HG02763 (cell line): ENCODE data around the gene CALCA.
"Not testable (repeated sequence)": the region's sequence is repeated elsewhere in the genome, so short reads cannot be mapped to it uniquely, and the experiment has no call there.

Experiments
- ATAC-seq: cut with Tn5 transposase; IDR thresholded peaks from one replicate; pipeline ENCODE4 v1.9.1; 2021; ENCODE audit warnings: mild to moderate bottlenecking, moderate library complexity; ENCODE audit not compliant: unreplicated experiment

Gene CALCA, protein sequence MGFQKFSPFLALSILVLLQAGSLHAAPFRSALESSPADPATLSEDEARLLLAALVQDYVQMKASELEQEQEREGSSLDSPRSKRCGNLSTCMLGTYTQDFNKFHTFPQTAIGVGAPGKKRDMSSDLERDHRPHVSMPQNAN

DNA sequence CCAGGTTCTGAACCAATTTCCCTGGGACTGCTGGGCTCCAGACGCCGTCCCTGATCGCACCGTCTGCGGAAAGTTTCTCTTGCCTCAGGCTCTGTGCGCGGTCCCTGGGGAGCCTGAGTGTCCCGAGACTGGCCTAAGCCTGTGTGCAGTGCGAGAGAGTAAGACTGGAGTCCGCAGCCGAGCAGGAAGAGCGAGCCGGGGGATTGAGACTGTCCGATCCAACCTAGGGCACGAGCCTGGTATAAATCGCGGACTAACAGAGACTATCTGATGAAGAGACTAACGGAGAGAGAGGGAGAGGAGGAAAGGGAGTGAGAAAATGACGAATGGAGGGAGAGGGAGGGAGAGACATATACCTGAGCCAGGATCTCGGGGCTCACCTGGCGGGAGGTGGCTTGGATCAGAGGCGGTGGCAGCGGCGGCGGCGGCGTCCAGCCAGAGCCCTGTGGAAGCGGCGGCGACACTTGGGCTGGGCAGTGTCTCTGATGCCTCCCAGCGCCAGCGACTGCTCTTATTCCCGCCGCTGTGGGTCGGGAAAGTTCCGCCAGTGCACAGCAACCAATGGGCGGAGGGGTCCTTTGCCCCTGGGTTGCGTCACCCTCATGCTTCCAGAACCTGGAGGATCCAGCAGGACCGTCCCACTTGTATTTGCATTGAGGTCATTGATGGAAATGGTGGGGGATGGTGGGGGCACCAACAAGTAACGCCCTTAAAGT is at the start of gene CALCA:
Gene CALCA, minus strand, starts transcription at position 487 of the 716 bp plus-strand sequence. CDS start 1,159 bp downstream, outside the sequence.
- ATAC-seq: no peak

DNA sequence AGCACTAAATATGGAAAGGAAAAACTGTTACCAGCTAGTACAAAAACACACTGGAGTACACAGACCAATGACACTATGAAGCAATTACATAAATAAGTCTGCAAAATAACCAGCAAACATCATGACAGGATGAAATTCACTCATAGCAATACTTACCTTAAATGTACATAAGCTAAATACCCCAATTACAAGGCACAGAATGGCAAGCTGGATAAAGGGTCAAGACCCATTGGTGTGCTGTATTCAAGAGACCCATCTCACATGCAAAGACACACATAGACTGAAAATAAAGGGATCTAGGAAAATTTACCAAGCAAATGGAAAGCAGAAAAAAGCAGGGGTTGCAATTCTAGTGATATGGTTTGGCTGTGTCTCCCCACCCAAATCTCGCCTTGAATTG is 44.0 kb upstream of the CALCA start:
- no peak for ATAC-seq

DNA sequence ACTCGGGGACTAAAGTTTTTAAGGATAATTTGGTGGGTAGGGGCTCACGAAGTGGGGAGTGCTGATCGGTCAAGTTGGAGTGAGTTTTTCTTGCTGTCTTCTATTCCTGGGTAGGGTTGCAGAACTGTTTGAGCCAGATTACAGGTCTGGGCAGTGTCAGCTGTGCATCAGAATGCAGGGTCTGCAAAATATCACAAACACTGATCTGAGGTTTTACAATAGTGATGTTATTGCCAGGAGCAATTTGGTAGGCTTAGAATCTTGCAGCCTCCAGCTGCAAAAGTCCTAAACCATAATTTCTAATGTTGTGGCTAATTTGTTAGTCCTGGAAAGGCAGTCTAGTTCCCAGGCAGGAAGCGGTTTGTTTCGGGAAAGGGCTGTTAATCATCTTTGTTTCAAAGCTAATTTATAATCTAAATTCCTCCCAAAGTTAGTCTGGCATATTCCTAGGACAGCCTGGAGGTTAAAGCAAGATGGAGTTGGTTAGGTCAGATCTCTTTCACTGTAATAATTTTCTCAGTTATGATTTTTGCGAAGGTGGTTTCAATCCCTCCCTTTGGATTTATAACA is 39.7 kb upstream of the CALCA start:
- no peak for ATAC-seq

DNA sequence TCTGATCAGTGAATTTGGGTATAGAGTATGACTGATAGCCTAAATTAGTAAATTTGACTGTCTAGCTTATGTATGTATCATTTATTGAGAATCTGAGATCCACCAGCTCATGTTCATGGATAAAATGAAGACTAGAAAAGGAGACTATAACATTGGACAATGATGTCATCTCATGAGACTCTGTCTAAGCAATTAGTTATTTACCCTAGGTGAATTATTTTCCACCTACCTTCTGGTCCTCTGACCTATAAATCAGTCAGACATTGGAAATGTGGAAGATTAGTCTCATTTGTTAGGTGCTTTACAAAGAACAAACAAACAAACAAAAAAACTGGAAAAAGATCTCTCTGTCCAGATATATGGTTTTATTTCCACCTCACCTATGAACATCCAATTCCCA is 38.7 kb upstream of the CALCA start:
- ATAC-seq: no peak

DNA sequence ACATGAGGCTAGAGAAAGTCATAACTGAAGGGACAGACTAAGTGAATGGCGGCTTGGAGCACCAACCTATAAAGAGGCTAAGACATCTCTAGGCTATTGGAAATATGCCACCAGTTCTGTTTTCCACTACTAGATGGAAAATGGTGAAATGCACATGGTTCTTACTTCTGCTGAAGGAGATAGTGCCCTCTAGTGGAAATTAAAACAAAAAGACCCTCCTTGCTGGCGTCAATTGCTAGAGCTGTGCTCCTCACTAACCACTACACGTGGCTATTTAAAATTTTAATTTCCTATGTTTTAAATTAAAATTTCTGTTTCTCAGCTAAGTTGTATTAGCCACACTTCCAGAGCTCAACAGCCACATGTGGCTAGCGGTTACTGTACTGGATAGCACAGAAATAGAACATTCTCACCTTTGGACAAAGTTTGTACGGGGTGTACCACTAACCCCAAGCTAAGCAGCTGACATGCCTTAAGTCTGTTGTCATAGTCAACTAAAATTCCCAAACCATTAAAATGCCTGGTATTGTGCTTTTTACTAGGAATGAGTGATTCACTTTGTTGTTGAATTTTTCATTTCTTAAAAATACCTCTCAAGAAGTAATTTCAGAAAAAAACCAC is 34.1 kb upstream of the CALCA start:
- no peak for ATAC-seq

DNA sequence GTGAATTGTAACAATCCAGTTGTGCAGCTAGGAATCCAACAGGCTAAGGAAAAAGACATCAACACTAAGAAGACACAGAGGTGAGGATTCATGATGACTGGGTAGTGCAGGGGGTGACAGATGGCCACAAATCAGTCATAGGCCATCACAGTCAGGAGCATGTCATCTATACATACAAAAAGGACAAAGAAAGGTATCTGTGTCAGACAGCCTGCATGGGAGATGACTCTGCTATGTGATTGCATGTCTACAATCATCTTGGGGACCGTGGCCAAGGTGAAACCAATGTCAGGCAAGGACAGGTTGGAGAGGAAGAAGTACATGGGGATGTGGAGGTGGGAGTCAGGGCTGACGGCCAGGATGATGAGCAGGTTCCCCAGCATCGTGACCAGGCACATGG is 16.0 kb upstream of the CALCA start:
- ATAC-seq: not testable (repeated sequence)

DNA sequence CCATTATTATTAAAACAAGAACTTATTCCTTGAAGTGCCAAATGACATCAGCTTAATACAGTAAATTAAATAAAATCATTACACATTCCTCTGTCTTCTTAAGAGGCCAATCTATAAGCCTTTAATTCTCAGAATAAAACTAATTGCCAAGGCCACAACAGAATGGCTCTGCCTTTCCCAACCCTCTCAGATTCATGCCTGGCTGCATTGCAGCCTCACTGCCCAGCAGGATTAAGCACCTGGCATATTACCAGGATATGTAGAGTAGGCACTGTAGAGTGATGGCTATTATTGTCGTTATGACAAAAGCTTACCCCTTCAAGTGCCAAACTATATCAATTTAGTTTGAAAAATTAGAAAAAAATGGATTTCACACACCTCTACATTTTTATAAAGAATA is 9.4 kb upstream of the CALCA start:
- no peak for ATAC-seq

DNA sequence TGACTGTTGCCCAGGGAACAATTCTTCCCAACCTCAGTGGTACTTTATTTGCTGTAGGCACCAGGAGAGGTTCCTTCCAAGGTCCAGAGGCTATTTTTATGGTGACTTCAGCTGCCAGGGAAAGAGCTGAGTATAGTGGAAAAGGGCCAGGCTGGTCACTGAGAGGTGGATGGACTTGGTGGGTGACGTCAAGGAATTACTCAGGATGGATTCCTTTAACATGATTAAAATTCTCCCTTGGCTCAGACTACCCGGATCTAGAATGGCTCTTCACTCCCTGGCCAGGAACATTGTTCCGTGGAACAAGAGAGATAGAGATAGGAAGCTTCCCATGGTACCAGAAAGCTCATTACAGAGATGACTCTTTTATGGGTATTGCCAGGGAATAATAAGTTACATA is 8.7 kb upstream of the CALCA start:
- no peak for ATAC-seq

DNA sequence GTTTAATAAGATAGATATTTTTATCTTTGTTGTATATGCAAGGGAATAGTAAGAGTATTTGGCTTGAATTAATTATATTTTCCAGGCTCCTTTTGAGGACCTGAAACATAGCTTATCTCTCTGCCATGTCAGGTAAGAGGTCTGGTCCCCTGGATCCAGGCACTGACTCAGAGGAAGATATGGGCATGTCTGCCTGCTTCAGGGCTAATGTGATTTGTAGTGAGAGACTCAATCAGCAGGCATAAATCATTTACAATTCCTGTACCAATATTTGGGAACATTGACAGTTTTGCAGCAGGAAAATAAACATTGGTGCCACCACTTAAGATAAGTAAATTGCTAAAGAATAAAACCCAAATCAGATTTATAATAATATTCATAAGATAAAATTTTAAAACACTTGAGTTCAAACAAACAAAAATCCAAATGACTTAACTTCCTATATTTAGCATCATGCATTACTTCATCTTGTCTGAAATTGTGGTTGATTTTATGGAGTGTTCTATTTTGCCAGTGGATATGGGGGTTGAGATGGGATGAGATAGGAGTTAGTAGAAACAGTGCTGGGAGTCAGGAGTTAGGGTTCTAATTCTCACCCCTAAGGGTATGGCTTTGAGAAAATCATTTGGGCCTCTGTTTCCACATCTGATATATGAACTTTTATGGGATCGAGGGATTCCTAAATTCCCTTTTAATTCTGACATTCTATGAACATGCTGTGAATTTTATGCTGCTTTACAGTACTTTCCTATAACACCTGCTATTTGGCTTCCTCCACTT is 5.1 kb upstream of the CALCA start:
- ATAC-seq: no peak

DNA sequence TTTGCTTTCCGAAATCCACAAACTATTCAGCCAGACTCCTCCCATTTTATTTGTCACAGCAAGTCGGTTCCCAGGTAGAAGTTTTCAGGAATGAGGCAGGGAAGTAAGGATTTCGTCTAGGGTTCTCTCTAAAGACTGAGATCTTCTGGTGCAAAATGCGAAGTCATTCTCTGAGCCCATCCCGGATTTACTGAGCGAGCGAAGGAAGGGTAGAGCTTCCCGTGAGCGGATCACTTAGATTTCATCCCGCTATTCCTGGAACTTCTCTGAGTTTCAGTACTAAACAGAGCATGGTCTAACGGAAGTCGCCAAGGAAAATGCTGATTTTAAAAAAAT is 3.1 kb upstream of the CALCA start:
- ATAC-seq: no peak

DNA sequence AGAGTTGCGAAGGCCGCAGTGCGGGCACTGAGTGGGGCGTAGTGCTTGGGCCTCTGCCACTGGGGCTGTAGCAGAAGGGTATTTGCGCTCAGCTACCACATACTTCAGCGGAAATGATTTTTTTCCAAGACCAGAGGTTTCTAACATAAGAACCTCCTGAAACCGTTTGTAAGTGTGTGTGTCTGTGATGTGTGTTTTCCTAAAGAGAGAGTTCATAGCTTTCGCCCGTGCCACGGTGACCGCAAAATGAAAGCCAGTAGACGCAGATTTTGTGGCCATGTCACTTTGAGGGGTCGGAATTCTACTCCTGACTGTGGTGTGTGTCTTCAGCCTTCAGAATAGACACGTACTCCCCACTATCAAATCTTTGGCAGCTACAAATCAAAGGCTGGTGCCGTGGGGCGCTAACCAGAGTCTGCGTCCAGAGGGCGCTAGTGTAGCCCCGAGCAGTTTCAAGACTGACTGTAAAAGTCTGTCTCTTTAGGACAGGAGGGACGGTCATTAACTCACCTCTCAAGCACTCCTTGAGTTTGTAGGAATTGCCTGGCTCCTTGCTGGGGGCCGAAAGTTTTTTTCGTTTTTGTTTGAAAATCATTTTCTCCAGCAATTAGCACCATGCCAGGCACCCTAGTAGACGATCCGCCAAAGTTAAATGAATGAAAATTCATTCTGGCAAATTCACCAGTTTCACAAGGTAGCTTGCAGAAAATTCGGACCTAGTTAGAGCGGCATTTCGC is 2.5 kb upstream of the CALCA start:
- ATAC-seq: no peak

DNA sequence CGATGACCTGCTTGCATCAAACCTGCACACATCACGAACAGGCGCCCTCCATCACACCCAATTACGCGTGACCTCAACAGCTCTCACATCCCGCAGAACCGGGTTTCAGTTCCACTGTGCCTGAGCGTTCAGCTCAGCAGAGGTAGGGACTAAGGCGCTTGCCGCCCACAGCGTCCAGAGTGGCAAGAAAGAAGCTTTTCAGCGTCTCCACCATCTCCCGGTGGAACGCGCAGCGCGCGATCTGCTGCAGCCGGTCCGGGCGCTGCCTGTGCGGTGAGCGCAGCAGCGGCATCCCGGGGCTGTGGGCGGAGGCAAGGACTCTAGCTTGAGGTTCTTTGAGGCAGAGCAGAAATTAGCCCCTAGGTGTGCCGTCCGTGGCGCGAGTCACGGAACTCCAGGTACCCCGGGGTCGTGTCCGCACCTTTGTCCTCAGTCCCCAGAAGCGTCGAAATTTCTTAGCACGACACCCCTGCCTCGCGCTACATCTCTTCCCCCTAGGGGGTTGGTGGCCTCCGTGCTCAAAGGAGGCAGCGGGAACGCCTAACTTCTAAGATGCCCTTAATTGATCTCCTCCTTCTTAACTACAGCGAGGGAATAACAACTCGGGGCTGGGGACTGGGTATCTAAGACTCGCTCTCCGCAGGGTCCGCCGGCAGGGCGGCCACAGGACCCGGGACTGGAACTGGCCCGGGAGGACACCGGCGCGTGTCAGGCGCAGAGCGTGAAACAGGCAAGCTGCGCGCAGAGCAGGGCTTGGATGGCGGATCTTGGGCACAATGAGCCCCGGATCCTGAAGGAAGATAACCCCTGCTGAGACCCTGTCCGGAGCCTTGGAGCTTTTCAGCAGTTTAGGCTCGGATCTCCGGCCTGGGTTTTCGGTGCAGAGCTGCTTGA is 1.7 kb upstream of the CALCA start:
- no peak for ATAC-seq

DNA sequence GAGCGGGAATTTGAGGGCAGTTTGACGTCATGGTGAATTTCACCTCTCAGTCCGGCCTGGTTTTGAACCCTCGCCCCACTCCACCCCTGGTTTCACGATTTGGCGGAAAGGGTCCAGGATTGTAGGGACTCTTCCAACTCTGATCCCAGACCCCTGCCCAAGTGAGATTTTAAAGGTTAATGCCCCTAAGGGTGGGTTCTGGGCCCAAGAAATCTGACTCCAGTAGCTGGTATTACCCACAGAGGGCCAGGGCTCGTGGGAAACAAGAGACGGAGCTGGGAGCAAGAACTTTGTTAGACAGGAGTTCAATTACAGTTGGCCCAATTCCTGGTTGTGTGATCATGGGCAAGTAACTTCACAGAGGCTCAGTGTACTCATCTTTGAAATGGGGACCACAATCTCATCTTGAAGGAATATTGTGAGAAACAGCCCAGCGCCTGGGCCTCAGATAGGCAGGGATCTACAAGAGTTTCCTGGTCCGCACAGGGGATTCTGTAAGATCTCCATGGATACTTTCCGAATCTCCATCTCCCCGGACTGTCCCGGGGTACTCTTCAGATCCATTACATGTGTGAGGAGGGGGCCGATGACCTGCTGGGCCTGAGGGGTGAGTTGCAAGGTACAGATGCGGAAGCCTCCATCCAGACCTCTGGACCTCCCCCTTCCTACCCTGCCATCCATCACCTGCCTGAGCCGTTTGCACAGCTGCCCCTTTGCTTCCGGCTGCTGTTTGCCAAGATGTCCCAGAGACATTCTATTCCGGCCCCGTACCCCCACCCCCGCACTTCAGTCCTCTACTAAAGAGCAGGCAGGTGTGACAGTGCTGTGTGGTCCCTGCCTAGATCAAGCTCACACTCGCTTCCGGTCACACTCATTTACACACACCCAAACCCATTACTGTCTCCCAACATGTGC is 687 bp upstream of the CALCA start:
- no peak for ATAC-seq

DNA sequence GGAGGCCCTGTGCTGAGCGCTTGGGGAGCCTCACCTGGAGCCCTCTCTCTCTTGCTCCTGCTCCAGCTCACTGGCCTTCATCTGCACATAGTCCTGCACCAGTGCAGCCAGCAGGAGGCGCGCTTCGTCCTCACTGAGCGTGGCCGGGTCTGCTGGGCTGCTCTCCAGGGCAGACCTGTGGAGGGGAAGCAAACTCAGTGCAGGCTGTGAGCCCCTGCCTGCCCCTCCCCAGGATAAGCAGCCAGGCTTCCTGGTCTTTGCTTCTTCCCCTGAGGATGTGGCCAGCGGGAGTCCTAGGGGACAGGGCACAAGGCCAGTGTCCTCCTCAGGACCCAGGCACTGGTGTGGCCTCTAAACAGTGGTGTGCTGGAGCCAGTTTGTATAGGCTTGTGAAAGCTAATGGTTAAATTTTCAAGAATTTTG is 2.2 kb downstream of the CALCA start:
- ATAC-seq: no peak

DNA sequence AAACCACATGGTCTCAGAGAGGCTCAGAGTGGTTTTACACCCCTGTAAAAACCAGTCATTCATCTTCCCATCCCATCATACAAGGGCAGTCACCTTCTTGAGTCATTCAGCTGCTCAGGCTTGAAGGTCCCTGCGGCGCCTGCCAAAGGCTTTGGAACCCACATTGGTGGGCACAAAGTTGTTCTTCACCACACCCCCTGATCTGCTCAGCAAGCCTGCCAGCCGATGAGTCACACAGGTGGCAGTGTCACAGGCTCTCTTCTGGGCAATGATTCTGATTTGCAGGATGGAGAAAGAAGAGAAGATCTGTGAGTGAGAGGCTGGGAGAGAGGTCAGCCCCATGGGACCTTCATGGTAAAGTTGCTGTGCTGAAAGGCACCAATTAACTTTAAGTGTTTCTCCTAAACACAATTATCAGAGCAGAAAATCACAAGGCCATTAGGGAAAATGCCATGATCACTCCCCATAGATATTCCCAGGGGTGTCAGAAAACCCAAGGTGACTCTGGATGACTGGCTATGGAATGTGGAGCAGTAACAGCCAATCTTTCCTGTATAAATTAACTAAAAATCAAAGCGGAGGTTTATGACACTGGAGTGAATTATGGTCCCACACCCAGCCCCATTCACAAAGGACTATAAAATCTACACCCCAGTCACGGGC is 4.4 kb downstream of the CALCA start:
- ATAC-seq: no peak

DNA sequence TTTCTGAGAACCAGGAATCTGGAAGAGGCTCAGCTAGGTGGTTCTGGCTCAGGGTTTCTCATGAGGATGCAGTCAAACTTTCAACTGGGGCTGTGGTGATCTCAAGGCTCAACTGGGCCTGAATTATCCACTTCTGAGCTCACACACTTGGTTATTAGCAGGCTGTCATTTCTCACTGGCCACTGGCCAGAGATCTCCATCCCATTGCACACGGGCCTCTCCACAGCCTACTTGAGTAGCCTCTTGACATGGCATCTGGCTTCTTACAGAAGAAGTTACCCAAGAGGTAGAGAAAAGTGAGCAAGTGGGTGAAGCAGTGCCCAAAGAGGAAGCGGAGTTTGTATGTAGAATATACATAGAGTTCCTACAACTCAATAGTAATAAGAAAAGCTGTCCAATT is 16.0 kb downstream of the CALCA start:
- ATAC-seq: no peak

DNA sequence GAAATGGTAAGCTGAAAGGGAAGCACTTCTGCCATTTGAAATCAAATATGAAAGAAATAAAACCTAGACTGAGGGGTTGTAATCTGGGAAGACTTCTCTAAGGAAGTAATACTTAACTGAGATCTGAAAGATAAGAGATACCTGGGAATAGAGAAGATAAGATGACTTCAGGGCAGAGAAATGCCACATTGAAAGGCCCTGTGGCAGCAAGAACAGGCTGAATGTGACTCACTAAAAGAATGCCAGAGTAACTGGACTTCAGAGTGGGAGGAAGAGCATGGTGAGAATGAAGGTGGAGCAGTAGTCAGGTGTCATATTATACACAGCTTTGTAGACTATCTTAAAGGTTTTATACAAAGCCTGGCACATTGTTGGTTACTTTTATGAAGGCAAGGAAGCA is 17.6 kb downstream of the CALCA start:
- ATAC-seq: no peak

DNA sequence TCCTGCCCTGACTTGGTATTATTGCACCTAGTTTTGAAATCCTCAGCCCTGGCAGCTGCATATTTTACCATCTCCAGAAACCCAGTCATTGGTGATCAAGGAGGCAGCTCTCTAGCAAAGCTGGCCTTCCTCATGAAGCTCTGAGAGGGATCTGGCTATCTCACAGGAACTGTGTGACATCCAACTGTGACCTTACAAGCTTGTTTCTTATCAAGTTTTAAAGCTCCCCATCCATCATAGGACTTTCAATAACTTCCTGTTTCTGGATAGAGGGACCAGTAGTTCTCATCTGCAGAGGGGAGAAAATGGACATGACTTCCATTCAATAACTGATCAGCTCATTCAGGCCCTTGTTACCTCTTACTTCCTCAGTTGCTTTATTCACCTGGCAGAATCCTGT is 18.2 kb downstream of the CALCA start:
- ATAC-seq: no peak
